ENCODE results near the gene RGS21.
"Not testable (repeated sequence)": the region's sequence is repeated elsewhere in the genome, so short reads cannot be mapped to it uniquely, and the experiment has no call there.

The RGS21 gene

GRCh38 chr1:192284927-192285326 lies 31.9 kb upstream of the RGS21 start:
- H3K27ac ChIP-seq (replicated peaks), result no peak overlapping the region
- no peak for DNase-seq (ENCODE audit: low read depth in 1 of 2, low spot score in 1 of 2)
- no peak overlapping the region for H3K4me3 ChIP-seq (replicated peaks; ENCODE audit: insufficient read depth, low read length)
- no peaks in the 10 kb centered on the region for H3K27me3 ChIP-seq (ENCODE audit: insufficient read depth, poor library complexity, severe bottlenecking)
- TF ChIP-seq POLR2AphosphoS5 (IDR thresholded peaks at IDR 0.05; ENCODE audit: low read depth) (no peak), GABPA (IDR thresholded peaks at IDR 0.05; ENCODE audit: low read depth) (no peak), CTCF (IDR thresholded peaks at IDR 0.05; ENCODE audit: insufficient read depth, low read length) (no peak), SPI1 (IDR thresholded peaks at IDR 0.05; ENCODE audit: borderline replicate concordance, low read depth) (peak; percentile 58; the same call in 1 of the 2 replicates), REST (IDR thresholded peaks at IDR 0.05; ENCODE audit: insufficient replicate concordance, low read depth) (no peak)

- TF ChIP-seq REST (IDR thresholded peaks at IDR 0.05; ENCODE audit: insufficient replicate concordance, low read depth), result no peak
- TF ChIP-seq GABPA (IDR thresholded peaks at IDR 0.05; ENCODE audit: low read depth), result no peak
- TF ChIP-seq CTCF (IDR thresholded peaks at IDR 0.05; ENCODE audit: insufficient read depth, low read length), result no peak
- no peak for TF ChIP-seq SPI1 (IDR thresholded peaks at IDR 0.05; ENCODE audit: borderline replicate concordance, low read depth)
- no peak for TF ChIP-seq POLR2AphosphoS5 (IDR thresholded peaks at IDR 0.05; ENCODE audit: low read depth)
- no peak for DNase-seq (ENCODE audit: low read depth in 1 of 2, low spot score in 1 of 2)
- H3K27me3 ChIP-seq (ENCODE audit: insufficient read depth, poor library complexity, severe bottlenecking), result no peaks in the 10 kb centered on the region
- H3K27ac ChIP-seq (replicated peaks), result no peak overlapping the region
- no peak overlapping the region for H3K4me3 ChIP-seq (replicated peaks; ENCODE audit: insufficient read depth, low read length)
These were observed 13.8 kb upstream of the RGS21 start for GRCh38 chr1:192303029-192303428.

GRCh38 chr1:192308314-192308713 lies 8.5 kb upstream of the RGS21 start:
- not testable (repeated sequence) for DNase-seq (ENCODE audit: low read depth in 1 of 2, low spot score in 1 of 2); H3K4me3 ChIP-seq (replicated peaks; ENCODE audit: insufficient read depth, low read length); H3K27ac ChIP-seq (replicated peaks); H3K27me3 ChIP-seq (ENCODE audit: insufficient read depth, poor library complexity, severe bottlenecking)

- H3K27me3 ChIP-seq (ENCODE audit: insufficient read depth, poor library complexity, severe bottlenecking), result no peaks in the 10 kb centered on the region
- peak in 1 of 2 experiments; percentile 23 for DNase-seq (ENCODE audit: low read depth in 1 of 2, low spot score in 1 of 2)
- H3K27ac ChIP-seq (replicated peaks), result no peak overlapping the region
- no peak for TF ChIP-seq GABPA (IDR thresholded peaks at IDR 0.05; ENCODE audit: low read depth)
- no peak for TF ChIP-seq POLR2AphosphoS5 (IDR thresholded peaks at IDR 0.05; ENCODE audit: low read depth)
- TF ChIP-seq CTCF (IDR thresholded peaks at IDR 0.05; ENCODE audit: insufficient read depth, low read length), result peak; percentile 37
- H3K4me3 ChIP-seq (replicated peaks; ENCODE audit: insufficient read depth, low read length), result no peak overlapping the region
These were observed 5.5 kb upstream of the RGS21 start for GRCh38 chr1:192311281-192311680.

Data from HL-60 (cell line).